GM10847 (cell line): Measurements from ENCODE around the gene PRICKLE3.

Experiments
- POLR2A ChIP-seq: IDR thresholded peaks from 2 replicates; pipeline ENCODE4 v1.6.1; 2011; ENCODE audit not compliant: insufficient read length; ENCODE audit errors: extremely low read depth

Gene PRICKLE3

GRCh38 chrX:49211074-49211473 lies 24.9 kb upstream of the PRICKLE3 start:
- TF ChIP-seq POLR2A: no peak

GRCh38 chrX:49210406-49210805 lies 24.2 kb upstream of the PRICKLE3 start:
- no peak for TF ChIP-seq POLR2A

- TF ChIP-seq POLR2A: no peak
Measured at GRCh38 chrX:49209434-49210251, 23.5 kb upstream of the PRICKLE3 start.

- TF ChIP-seq POLR2A: no peak
Measured at GRCh38 chrX:49208399-49208798, 22.2 kb upstream of the PRICKLE3 start.

GRCh38 chrX:49206543-49206942 lies 20.4 kb upstream of the PRICKLE3 start:
- no peak for TF ChIP-seq POLR2A

- no peak for TF ChIP-seq POLR2A
Measured at GRCh38 chrX:49205443-49205842, 19.3 kb upstream of the PRICKLE3 start.

GRCh38 chrX:49204709-49205108 lies 18.5 kb upstream of the PRICKLE3 start:
- no peak for TF ChIP-seq POLR2A

- TF ChIP-seq POLR2A: no peak
Measured at GRCh38 chrX:49204017-49204416, 17.8 kb upstream of the PRICKLE3 start.

GRCh38 chrX:49203536-49203935 lies 17.4 kb upstream of the PRICKLE3 start:
- TF ChIP-seq POLR2A: no peak

GRCh38 chrX:49202022-49202421 lies 15.8 kb upstream of the PRICKLE3 start:
- no peak for TF ChIP-seq POLR2A

GRCh38 chrX:49199906-49200771 lies 14.0 kb upstream of the PRICKLE3 start, which contains the start of gene SYP:
SYP (minus strand) TSS chrX:49200193; CDS start chrX:49200186, 7 bp downstream.
- TF ChIP-seq POLR2A: peak; percentile 81

GRCh38 chrX:49199315-49199595 lies 13.1 kb upstream of the PRICKLE3 start:
- TF ChIP-seq POLR2A: no peak

- TF ChIP-seq POLR2A: no peak
Measured at GRCh38 chrX:49198540-49199314, 12.6 kb upstream of the PRICKLE3 start.

GRCh38 chrX:49197543-49198087 lies 11.4 kb upstream of the PRICKLE3 start:
- TF ChIP-seq POLR2A: no peak

GRCh38 chrX:49193542-49193964 lies 7.4 kb upstream of the PRICKLE3 start:
- TF ChIP-seq POLR2A: no peak
